B cell (primary cell): Measurements from ENCODE around the gene PPP1R26. TPM values are rescaled to one million over a fixed set of nuclear protein-coding genes. Genes with fewer than 3 reads are reported as not detected.

Experiments used
- ATAC-seq: fragments of 200-7000 bp; cut with Tn5 transposase; one replicate; pipeline ENCODE4 v1.10.0; 2021; ENCODE audit warnings: low read depth, mild to moderate bottlenecking, moderate number of reproducible peaks, moderate library complexity
- CTCF ChIA-PET: fragments of 350-600 bp; sonication (Branson Sonifier 250); formaldehyde crosslinking; loops from one replicate; lab custom pipeline; 2021; ENCODE audit warnings: antibody characterized with exemption, inconsistent platforms; lab: Charles Lee
- POLR2A ChIA-PET: fragments of 350-600 bp; sonication (Branson Sonifier 250); formaldehyde crosslinking; loops from one replicate; lab custom pipeline; 2021; ENCODE audit warnings: antibody characterized with exemption; lab: Charles Lee
- DNase-seq: peaks from one replicate; pipeline ENCODE4 v3.0.0; 2013
- H2AFZ ChIP-seq: 2 replicates; pipeline ENCODE4 v1.6.1; 2012; ENCODE audit warnings: mild to moderate bottlenecking, low read depth, low read length; ENCODE audit not compliant: insufficient read depth, poor library complexity, severe bottlenecking
- H3K27ac ChIP-seq, 2 donors: 1 replicate in 1 of 2; 2 replicates in 1 of 2; pipeline ENCODE4 v1.5.1; 2012 to 2013; ENCODE audit warnings: low read length in 2 of 2, mild to moderate bottlenecking in 2 of 2, moderate library complexity in 1 of 2
- H3K27me3 ChIP-seq, 4 experiments: fragments of 200-600 bp in 1 of 4; sonication (generic) in 1 of 4; replicated peaks in 1 of 4; 1 replicate in 2 of 4; 2 replicates in 2 of 4; pipeline versions ENCODE4 v1.6.1 to v1.7.0; 2013 to 2016; ENCODE audit warnings: low read length in 3 of 4, mild to moderate bottlenecking in 2 of 4, mixed read lengths in 1 of 4, moderate library complexity in 1 of 4; ENCODE audit not compliant: insufficient read depth in 4 of 4, control insufficient read depth in 3 of 4; ENCODE audit errors: control extremely low read depth in 1 of 4
- H3K36me3 ChIP-seq, 2 experiments: replicated peaks in 1 of 2; 1 replicate in 1 of 2; 2 replicates in 1 of 2; pipeline versions ENCODE4 v1.6.1 to v1.7.1; 2013; ENCODE audit warnings: low read length in 1 of 2; ENCODE audit not compliant: insufficient read depth in 2 of 2, control insufficient read depth in 1 of 2; ENCODE audit errors: control extremely low read depth in 1 of 2, extremely low read depth in 1 of 2
- H3K4me1 ChIP-seq, 2 donors: fragments of 200-600 bp in 1 of 2; sonication (generic) in 1 of 2; 1 replicate in 1 of 2; 2 replicates in 1 of 2; pipeline versions ENCODE4 v1.5.1 to v1.6.1; 2013 to 2017; ENCODE audit warnings: low read length in 2 of 2; ENCODE audit not compliant: control insufficient read depth in 2 of 2, insufficient read depth in 2 of 2
- H3K4me2 ChIP-seq: replicated peaks from 2 replicates; pipeline ENCODE3; 2012; ENCODE audit warnings: mild to moderate bottlenecking, low read depth, low read length; ENCODE audit not compliant: poor library complexity, severe bottlenecking
- H3K4me3 ChIP-seq, 5 experiments: fragments of 200-600 bp in 1 of 5; sonication (generic) in 1 of 5; 1 replicate in 3 of 5; 2 replicates in 2 of 5; pipeline versions ENCODE4 v1.5.1 to v1.7.0; 2011 to 2016; ENCODE audit warnings: low read length in 4 of 5, mild to moderate bottlenecking in 4 of 5, low read depth in 2 of 5, control low read depth in 1 of 5, moderate library complexity in 1 of 5; ENCODE audit not compliant: insufficient read depth in 1 of 5; ENCODE audit errors: control extremely low read depth in 1 of 5, extremely low read depth in 1 of 5
- H3K79me2 ChIP-seq: fragments of 200-600 bp; sonication (generic); one replicate; pipeline ENCODE4 v1.6.0; 2016; ENCODE audit warnings: low read length; ENCODE audit not compliant: control insufficient read depth, insufficient read depth
- H3K9ac ChIP-seq: fragments of 200-600 bp; sonication (generic); 2 replicates; pipeline ENCODE4 v1.6.1; 2017; ENCODE audit warnings: mild to moderate bottlenecking, low read length, moderate library complexity
- H3K9me3 ChIP-seq, 3 donors: one replicate each; pipeline versions ENCODE4 v1.6.1 to v1.7.1; 2013; ENCODE audit warnings: low read length in 2 of 3; ENCODE audit not compliant: control insufficient read depth in 2 of 3, insufficient read depth in 1 of 3; ENCODE audit errors: control extremely low read depth in 1 of 3
- H4K20me1 ChIP-seq: 2 replicates; pipeline ENCODE4 v1.6.0; 2012; ENCODE audit warnings: mild to moderate bottlenecking, low read length; ENCODE audit not compliant: insufficient read depth, control insufficient read depth, poor library complexity, severe bottlenecking
- H3K27ac Mint-ChIP-seq: one replicate; pipeline ENCODE4 v1.8.0; 2021; ENCODE audit warnings: mixed read lengths
- H3K27me3 Mint-ChIP-seq: one replicate; pipeline ENCODE4 v1.8.0; 2021; ENCODE audit warnings: mixed read lengths
- H3K4me1 Mint-ChIP-seq: one replicate; pipeline ENCODE4 v1.8.0; 2021; ENCODE audit warnings: mixed read lengths
- H3K4me3 Mint-ChIP-seq: one replicate; pipeline ENCODE4 v1.8.0; 2021; ENCODE audit warnings: mixed read lengths
- H3K9me3 Mint-ChIP-seq: one replicate; pipeline ENCODE4 v1.8.0; 2022; ENCODE audit warnings: mixed read lengths; ENCODE audit not compliant: insufficient read depth
- EZH2 ChIP-seq: IDR thresholded peaks from 2 replicates; pipeline ENCODE4 v1.6.1; 2012; ENCODE audit warnings: borderline replicate concordance, low read depth, mild to moderate bottlenecking, moderate library complexity, low read length; ENCODE audit not compliant: insufficient read depth, poor library complexity, severe bottlenecking
- WGBS: methylation state at CpG from one replicate; pipeline ENCODE4 v1.1.5; 2013; ENCODE audit warnings: missing lambda C conversion rate; ENCODE audit not compliant: insufficient coverage; 5-methylcytosine and 5-hydroxymethylcytosine counted together
- intact Hi-C: fragments of 100-400 bp; cut with micrococcal nuclease; formaldehyde crosslinking; loops from one replicate; pipeline ENCODE4 v1.10.0; 2022
- polyA plus RNA-seq: library from polyadenylated mRNA; depleted of rRNA; stranded (reverse); fragments of >200 nt; gene quantifications from 2 replicates; pipeline ENCODE4 v1.2.3, GENCODE V29; 2012
- total RNA-seq, 2 donors: library from RNA; stranded (reverse); fragments of 120-200 nt in 1 of 2; gene quantifications; 1 replicate in 1 of 2; 2 replicates in 1 of 2; pipeline versions ENCODE4 v1.2.3 to v1.2.4, GENCODE V29; 2013 to 2022
- TF ChIP-seq, protein P1 (sequence below): fragments of 200-600 bp; IDR thresholded peaks from one replicate; pipeline ENCODE4 v1.8.0; 2022; ENCODE audit warnings: antibody characterized with exemption, mild to moderate bottlenecking

Gene PPP1R26
- total and polyA plus RNA-seq, 2 donors (not counting 1 experiment from before 2014, with no cell fraction given) = 1.9 to 7.8 TPM

DNA sequence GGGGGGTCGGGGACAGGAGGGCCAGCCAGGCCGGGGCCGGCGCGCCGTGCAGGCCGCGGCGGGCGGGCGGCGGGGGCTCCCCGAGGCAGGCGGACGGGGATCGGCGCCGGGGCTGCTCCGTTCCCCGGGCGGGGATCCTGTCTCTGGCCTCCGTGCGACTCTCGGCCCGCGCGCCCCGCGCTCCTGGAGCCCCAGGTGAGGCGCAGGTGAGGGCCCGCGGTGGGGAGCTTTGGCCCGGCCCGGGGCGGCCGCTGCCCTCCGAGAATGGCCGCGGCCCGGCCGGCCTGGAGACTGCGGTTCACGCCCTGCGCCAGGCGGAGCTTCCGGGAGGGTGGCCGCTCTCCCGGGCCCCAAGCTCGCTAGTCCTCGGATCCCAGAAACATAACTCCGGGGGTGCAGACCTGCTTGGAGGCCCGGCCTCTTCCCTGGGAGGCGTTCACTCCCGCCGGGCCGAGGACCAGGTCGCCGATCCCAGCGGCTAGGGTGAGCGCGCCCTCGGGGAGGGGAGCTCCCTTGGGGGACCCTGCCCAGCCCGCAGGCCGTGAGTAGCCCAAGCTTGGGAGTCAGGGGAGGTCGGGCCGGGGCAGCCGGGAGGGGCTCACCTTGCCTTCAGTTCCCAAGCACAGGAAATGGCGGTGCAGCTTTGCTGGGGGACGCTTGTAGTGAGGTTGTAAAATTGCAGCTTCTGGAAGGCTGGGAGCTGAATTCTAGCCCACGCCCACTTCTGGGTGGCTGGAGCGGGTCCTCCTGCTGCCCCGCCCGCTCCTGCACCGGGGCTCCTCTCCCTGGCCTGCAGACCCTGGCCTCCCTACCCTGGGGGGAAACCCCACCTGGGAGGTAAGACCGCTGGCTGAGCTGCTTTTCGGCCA, 723 bp downstream of the PPP1R26 start:
- Mint-ChIP-seq H3K27me3 (peaks cover 7% of the 10 kb centered on the region), H3K9me3 (no peaks in the 10 kb centered on the region), H3K27ac (no peak overlapping the region), H3K4me1 (peaks cover 8% of the 10 kb centered on the region), H3K4me3 (peak overlapping the region; percentile 71)
- Histone ChIP-seq H3K36me3 (no peaks in the 10 kb centered on the region), H2AFZ (peak overlapping the region; percentile 79), H4K20me1 (no peaks in the 10 kb centered on the region), H3K79me2 (no peaks in the 10 kb centered on the region), H3K4me3 (peak overlapping the region in 4 of 5 experiments; percentile 43 to 69 (median 63)), H3K27ac (no peak overlapping the region), H3K4me1 (peaks cover 10 to 15% of the 10 kb centered on the region in 2 donors), H3K4me2 (peak overlapping the region; percentile 98), H3K27me3 (peaks cover 0 to 32% (median 0%) of the 10 kb centered on the region in 4 experiments), H3K9me3 (no peaks in the 10 kb centered on the region), H3K9ac (peak overlapping the region; percentile 63)
- CTCF ChIA-PET = interaction anchor here (1.2 to 1.4 kb wide), 3 partner anchors 9 to 24 kb away, joined by 3 to 5 read pairs (median 4); partner anchors contain the start of gene MRPS2
- DNase-seq (peak; percentile 44), ATAC-seq (peak; percentile 18)
- intact Hi-C loops = loop anchor here (2.0 kb wide), 1 partner anchor 18 kb away; a partner anchor contains a TSS
- under 1% methylated on average over 76 of the region's 76 CpGs for WGBS
- no peak for TF ChIP-seq EZH2
- TF ChIP-seq, protein P1, sequence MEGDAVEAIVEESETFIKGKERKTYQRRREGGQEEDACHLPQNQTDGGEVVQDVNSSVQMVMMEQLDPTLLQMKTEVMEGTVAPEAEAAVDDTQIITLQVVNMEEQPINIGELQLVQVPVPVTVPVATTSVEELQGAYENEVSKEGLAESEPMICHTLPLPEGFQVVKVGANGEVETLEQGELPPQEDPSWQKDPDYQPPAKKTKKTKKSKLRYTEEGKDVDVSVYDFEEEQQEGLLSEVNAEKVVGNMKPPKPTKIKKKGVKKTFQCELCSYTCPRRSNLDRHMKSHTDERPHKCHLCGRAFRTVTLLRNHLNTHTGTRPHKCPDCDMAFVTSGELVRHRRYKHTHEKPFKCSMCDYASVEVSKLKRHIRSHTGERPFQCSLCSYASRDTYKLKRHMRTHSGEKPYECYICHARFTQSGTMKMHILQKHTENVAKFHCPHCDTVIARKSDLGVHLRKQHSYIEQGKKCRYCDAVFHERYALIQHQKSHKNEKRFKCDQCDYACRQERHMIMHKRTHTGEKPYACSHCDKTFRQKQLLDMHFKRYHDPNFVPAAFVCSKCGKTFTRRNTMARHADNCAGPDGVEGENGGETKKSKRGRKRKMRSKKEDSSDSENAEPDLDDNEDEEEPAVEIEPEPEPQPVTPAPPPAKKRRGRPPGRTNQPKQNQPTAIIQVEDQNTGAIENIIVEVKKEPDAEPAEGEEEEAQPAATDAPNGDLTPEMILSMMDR = no peak
- POLR2A ChIA-PET = interaction anchor here (0.6 kb wide), 1 partner anchor 1525 kb away, joined by 3 read pairs; no protein-coding TSS in a partner anchor
